GM23338 (cell line): ENCODE measurements around the gene SND1. TPM values are rescaled to one million over a fixed set of nuclear protein-coding genes. Genes with fewer than 3 reads are reported as not detected.

Experiments
- ATAC-seq: fragments of 200-7000 bp; cut with Tn5 transposase; 3 replicates; pipeline ENCODE4 v1.9.1; 2020
- DNase-seq: peaks from one replicate; pipeline ENCODE4 v3.0.0-alpha.2; 2015; ENCODE audit warnings: low spot score
- H2AFZ ChIP-seq: fragments of 200-600 bp; sonication (generic); 2 replicates; pipeline ENCODE4 v1.8.0; 2016; ENCODE audit warnings: antibody characterized with exemption, mild to moderate bottlenecking, moderate library complexity
- H3F3A ChIP-seq: fragments of 200-600 bp; sonication (generic); replicated peaks from 2 replicates; pipeline ENCODE4 v1.8.0; 2017; ENCODE audit warnings: antibody characterized with exemption, mixed run types, low read depth
- H3K27ac ChIP-seq: fragments of 200-600 bp; sonication (generic); 2 replicates; pipeline ENCODE4 v1.6.1; 2016; ENCODE audit warnings: low read depth
- H3K27me3 ChIP-seq: fragments of 200-600 bp; sonication (generic); 2 replicates; pipeline ENCODE4 v1.8.0; 2016; ENCODE audit warnings: mild to moderate bottlenecking, mixed run types, moderate library complexity; ENCODE audit not compliant: insufficient read depth
- H3K36me3 ChIP-seq: fragments of 200-600 bp; sonication (generic); 2 replicates; pipeline ENCODE4 v1.8.0; 2016; ENCODE audit warnings: mild to moderate bottlenecking; ENCODE audit not compliant: insufficient read depth
- H3K4me1 ChIP-seq: fragments of 200-600 bp; sonication (generic); 2 replicates; pipeline ENCODE4 v1.8.0; 2016; ENCODE audit warnings: mild to moderate bottlenecking, moderate library complexity; ENCODE audit not compliant: insufficient read depth
- H3K4me2 ChIP-seq: fragments of 200-600 bp; sonication (generic); 2 replicates; pipeline ENCODE4 v1.7.1; 2017; ENCODE audit warnings: mixed run types
- H3K4me3 ChIP-seq: fragments of 200-600 bp; sonication (generic); 2 replicates; pipeline ENCODE4 v1.6.1; 2016; ENCODE audit warnings: mixed run types
- H3K79me2 ChIP-seq: fragments of 200-600 bp; sonication (generic); replicated peaks from 2 replicates; pipeline ENCODE4 v1.8.0; 2017; ENCODE audit warnings: mild to moderate bottlenecking; ENCODE audit not compliant: insufficient read depth
- H3K9me2 ChIP-seq: fragments of 200-600 bp; sonication (generic); 2 replicates; pipeline ENCODE4 v1.8.0; 2017; ENCODE audit not compliant: insufficient read depth
- H4K20me1 ChIP-seq: fragments of 200-600 bp; sonication (generic); replicated peaks from 2 replicates; pipeline ENCODE4 v1.8.0; 2017; ENCODE audit warnings: mild to moderate bottlenecking; ENCODE audit not compliant: insufficient read depth
- H3K27ac Mint-ChIP-seq: 2 replicates; pipeline ENCODE4 v1.8.0; 2020; ENCODE audit warnings: inconsistent platforms, mild to moderate bottlenecking, moderate library complexity, mixed read lengths
- H3K27me3 Mint-ChIP-seq: 3 replicates; pipeline ENCODE4 v1.8.0; 2022; ENCODE audit warnings: low read depth, mild to moderate bottlenecking, moderate library complexity, mixed read lengths, inconsistent platforms; ENCODE audit not compliant: insufficient read depth, poor library complexity
- H3K36me3 Mint-ChIP-seq: 3 replicates; pipeline ENCODE4 v1.8.0; 2021; ENCODE audit warnings: low read depth, mild to moderate bottlenecking, inconsistent platforms, moderate library complexity, mixed read lengths
- H3K4me1 Mint-ChIP-seq: 3 replicates; pipeline ENCODE4 v1.8.0; 2020; ENCODE audit warnings: mild to moderate bottlenecking, inconsistent platforms, mixed read lengths
- H3K4me3 Mint-ChIP-seq: 3 replicates; pipeline ENCODE4 v1.8.0; 2021; ENCODE audit warnings: moderate library complexity, mild to moderate bottlenecking, inconsistent platforms, mixed read lengths
- H3K9me3 Mint-ChIP-seq: 3 replicates; pipeline ENCODE4 v1.8.0; 2020; ENCODE audit warnings: moderate library complexity, mild to moderate bottlenecking, inconsistent platforms, mixed read lengths
- CREB1 ChIP-seq: fragments of 250-450 bp; sonication (Bioruptor Pico); IDR thresholded peaks from 2 replicates; pipeline ENCODE4 v1.5.0; 2020; ENCODE audit warnings: low read depth, mild to moderate bottlenecking, moderate library complexity
- EZH2 ChIP-seq: fragments of 200-600 bp; sonication (generic); IDR thresholded peaks from one replicate; pipeline ENCODE4 v1.8.0; 2017; ENCODE audit warnings: antibody characterized with exemption, mild to moderate bottlenecking, low read depth; ENCODE audit not compliant: unreplicated experiment
- EZH2phosphoT487 ChIP-seq: fragments of 200-600 bp; sonication (generic); IDR thresholded peaks from one replicate; pipeline ENCODE4 v1.8.1; 2018; ENCODE audit warnings: antibody characterized with exemption; ENCODE audit not compliant: unreplicated experiment
- JUNB ChIP-seq: IDR thresholded peaks from one replicate; pipeline ENCODE4 v1.6.1; 2016; ENCODE audit warnings: antibody characterized with exemption; ENCODE audit not compliant: unreplicated experiment
- NANOG ChIP-seq: IDR thresholded peaks from 2 replicates; pipeline ENCODE4 v1.6.1; 2016; ENCODE audit warnings: antibody characterized with exemption, borderline replicate concordance
- POLR2AphosphoS5 ChIP-seq: IDR thresholded peaks from 2 replicates; pipeline ENCODE4 v1.6.1; 2016; ENCODE audit warnings: antibody characterized with exemption, low read depth
- REST ChIP-seq: IDR thresholded peaks from one replicate; pipeline ENCODE4 v1.6.1; 2018; ENCODE audit warnings: antibody characterized with exemption; ENCODE audit not compliant: unreplicated experiment
- STAT1 ChIP-seq: IDR thresholded peaks from one replicate; pipeline ENCODE4 v1.6.1; 2016; ENCODE audit warnings: antibody characterized with exemption; ENCODE audit not compliant: unreplicated experiment
- ZNF114 ChIP-seq: fragments of 250-450 bp; sonication (Bioruptor Pico); IDR thresholded peaks from 2 replicates; pipeline ENCODE4 v1.5.0; 2020; ENCODE audit warnings: mild to moderate bottlenecking, moderate library complexity
- ZNF462 ChIP-seq: fragments of 250-450 bp; sonication (Bioruptor Pico); IDR thresholded peaks from 2 replicates; pipeline ENCODE4 v1.5.0; 2020; ENCODE audit warnings: mild to moderate bottlenecking, moderate library complexity
- polyA plus RNA-seq: library from polyadenylated mRNA; unstranded; fragments of >200 nt; fragmentation: Nextera tagmentation; extraction: Ambion mirVana; gene quantifications from 2 replicates; pipeline ENCODE4 v1.2.1, GENCODE V29; 2016
- total RNA-seq: library from RNA; depleted of rRNA; stranded (reverse); fragments of >200 nt; shearing (Covaris generic); gene quantifications from 2 replicates; pipeline ENCODE4 v1.2.3, GENCODE V29; 2014
- TF ChIP-seq, protein P1 (sequence below), 2 experiments: fragments of 200-600 bp in 1 of 2; sonication (generic) in 1 of 2; conservative IDR thresholded peaks; 2 replicates each; pipeline versions ENCODE4 v1.5.1 to v1.6.1; 2016 to 2017; ENCODE audit warnings: antibody characterized with exemption in 2 of 2, low read depth in 2 of 2, mild to moderate bottlenecking in 2 of 2, moderate library complexity in 1 of 2
- TF ChIP-seq, protein P2 (sequence below): IDR thresholded peaks from 2 replicates; pipeline ENCODE4 v1.6.1; 2016; ENCODE audit warnings: antibody characterized with exemption

The SND1 gene
- total and polyA plus RNA-seq, 2 experiments from 2014 or later: 107 to 254 TPM

GRCh38 chr7:127973832-127974231 is 321.8 kb downstream of the SND1 start:
- Histone ChIP-seq H3K4me1 (no peaks in the 10 kb centered on the region; the same call in 1 of the 2 replicates), H3K9me2 (no peaks in the 10 kb centered on the region; the same call in 1 of the 2 replicates), H3K27ac (no peak overlapping the region), H3F3A (no peaks in the 10 kb centered on the region), H3K79me2 (peaks cover 2% of the 10 kb centered on the region; the same call in 1 of the 2 replicates), H3K4me3 (no peak overlapping the region), H3K36me3 (peaks cover 9% of the 10 kb centered on the region), H4K20me1 (peaks cover 6% of the 10 kb centered on the region), H3K4me2 (no peak overlapping the region), H2AFZ (no peak overlapping the region), H3K27me3 (no peaks in the 10 kb centered on the region)
- peaks cover 12% of the 10 kb centered on the region for H3K4me1 Mint-ChIP-seq
- H3K9me3 Mint-ChIP-seq: peaks cover 19% of the 10 kb centered on the region
- TF ChIP-seq, protein P1, sequence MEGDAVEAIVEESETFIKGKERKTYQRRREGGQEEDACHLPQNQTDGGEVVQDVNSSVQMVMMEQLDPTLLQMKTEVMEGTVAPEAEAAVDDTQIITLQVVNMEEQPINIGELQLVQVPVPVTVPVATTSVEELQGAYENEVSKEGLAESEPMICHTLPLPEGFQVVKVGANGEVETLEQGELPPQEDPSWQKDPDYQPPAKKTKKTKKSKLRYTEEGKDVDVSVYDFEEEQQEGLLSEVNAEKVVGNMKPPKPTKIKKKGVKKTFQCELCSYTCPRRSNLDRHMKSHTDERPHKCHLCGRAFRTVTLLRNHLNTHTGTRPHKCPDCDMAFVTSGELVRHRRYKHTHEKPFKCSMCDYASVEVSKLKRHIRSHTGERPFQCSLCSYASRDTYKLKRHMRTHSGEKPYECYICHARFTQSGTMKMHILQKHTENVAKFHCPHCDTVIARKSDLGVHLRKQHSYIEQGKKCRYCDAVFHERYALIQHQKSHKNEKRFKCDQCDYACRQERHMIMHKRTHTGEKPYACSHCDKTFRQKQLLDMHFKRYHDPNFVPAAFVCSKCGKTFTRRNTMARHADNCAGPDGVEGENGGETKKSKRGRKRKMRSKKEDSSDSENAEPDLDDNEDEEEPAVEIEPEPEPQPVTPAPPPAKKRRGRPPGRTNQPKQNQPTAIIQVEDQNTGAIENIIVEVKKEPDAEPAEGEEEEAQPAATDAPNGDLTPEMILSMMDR (conservative IDR thresholded peaks at IDR 0.05; ENCODE audit: low read depth in 2 of 2): no peak
- TF ChIP-seq ZNF462 (CRISPR knock-in tag) (no peak), JUNB (no peak), STAT1 (no peak), REST (no peak), EZH2phosphoT487 (no peak), POLR2AphosphoS5 (no peak), ZNF114 (CRISPR knock-in tag) (no peak), CREB1 (no peak), NANOG (no peak), EZH2 (no peak)
- TF ChIP-seq, protein P2, sequence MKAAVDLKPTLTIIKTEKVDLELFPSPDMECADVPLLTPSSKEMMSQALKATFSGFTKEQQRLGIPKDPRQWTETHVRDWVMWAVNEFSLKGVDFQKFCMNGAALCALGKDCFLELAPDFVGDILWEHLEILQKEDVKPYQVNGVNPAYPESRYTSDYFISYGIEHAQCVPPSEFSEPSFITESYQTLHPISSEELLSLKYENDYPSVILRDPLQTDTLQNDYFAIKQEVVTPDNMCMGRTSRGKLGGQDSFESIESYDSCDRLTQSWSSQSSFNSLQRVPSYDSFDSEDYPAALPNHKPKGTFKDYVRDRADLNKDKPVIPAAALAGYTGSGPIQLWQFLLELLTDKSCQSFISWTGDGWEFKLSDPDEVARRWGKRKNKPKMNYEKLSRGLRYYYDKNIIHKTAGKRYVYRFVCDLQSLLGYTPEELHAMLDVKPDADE: no peak
- no peak overlapping the region for H3K4me3 Mint-ChIP-seq
- no peak for ATAC-seq
- DNase-seq: no peak
- H3K36me3 Mint-ChIP-seq: peaks cover 36% of the 10 kb centered on the region
- peaks cover 12% of the 10 kb centered on the region for H3K27me3 Mint-ChIP-seq
- no peak overlapping the region for H3K27ac Mint-ChIP-seq
